ENCODE measurements around the gene RTN4RL1.

Gene RTN4RL1

DNA sequence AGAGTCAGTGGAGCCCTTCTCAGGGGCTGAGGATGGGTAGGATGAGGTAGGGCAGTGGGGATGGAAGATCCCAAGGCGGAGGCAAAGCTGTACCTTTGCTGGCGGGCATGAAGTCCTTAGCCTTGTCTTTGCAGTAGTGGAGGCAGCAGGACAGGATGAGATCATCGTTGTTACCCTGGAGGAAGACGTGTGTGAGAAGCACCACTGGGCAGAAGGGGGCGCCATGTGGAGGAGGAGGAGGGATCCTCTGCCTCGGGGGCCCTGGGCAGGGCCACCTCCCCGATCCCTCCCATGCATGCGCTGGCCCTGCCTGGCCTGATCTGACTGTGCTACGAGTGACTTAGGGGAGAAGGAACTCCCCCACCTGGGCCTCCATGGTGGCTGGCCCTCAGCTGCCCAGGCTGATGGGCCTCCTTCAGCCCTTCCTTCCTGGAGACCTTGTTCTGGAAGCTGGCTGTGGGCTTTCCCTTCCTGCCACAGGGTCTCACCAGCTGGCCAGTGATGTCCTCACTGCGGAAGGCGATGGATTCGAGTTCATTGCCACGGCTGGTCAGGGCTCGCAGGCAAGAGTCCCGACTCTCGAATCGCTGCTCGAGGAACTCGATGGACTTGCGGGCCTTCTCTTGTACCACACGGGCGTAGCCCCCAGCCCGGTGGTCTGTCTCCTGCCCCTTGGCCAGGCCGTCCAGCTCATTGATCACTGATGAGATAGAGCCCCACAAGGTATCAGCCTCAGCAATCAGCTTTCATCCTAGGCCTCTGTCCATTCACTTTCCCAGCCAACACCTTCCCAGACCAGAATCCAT, 40.0 kb upstream of the RTN4RL1 start (continued):
- TF ChIP-seq, protein P1, sequence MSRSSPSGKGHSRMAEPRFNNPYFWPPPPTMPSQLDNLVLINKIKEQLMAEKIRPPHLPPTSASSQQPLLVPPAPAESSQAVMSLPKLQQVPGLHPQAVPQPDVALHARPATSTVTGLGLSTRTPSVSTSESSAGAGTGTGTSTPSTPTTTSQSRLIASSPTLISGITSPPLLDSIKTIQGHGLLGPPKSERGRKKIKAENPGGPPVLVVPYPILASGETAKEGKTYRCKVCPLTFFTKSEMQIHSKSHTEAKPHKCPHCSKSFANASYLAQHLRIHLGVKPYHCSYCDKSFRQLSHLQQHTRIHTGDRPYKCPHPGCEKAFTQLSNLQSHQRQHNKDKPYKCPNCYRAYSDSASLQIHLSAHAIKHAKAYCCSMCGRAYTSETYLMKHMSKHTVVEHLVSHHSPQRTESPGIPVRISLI (tag by site-specific recombination; IDR thresholded peaks at IDR 0.05): no peak
- TF ChIP-seq, protein P2, sequence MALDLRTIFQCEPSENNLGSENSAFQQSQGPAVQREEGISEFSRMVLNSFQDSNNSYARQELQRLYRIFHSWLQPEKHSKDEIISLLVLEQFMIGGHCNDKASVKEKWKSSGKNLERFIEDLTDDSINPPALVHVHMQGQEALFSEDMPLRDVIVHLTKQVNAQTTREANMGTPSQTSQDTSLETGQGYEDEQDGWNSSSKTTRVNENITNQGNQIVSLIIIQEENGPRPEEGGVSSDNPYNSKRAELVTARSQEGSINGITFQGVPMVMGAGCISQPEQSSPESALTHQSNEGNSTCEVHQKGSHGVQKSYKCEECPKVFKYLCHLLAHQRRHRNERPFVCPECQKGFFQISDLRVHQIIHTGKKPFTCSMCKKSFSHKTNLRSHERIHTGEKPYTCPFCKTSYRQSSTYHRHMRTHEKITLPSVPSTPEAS (tag by site-specific recombination; IDR thresholded peaks at IDR 0.05): 0 out of 2 replicates have a peak, but pooled peaks have one; percentile 21
- no peak for TF ChIP-seq ZFP37 (tag by site-specific recombination; IDR thresholded peaks at IDR 0.05)
- no peak for TF ChIP-seq FEZF1 (tag by site-specific recombination; IDR thresholded peaks at IDR 0.05)
- TF ChIP-seq ZNF610 (tag by site-specific recombination; IDR thresholded peaks at IDR 0.05; ENCODE audit: borderline replicate concordance): no peak
- 0 out of 2 replicates have a peak, but pooled peaks have one; percentile 50 for TF ChIP-seq ZNF660 (tag by site-specific recombination; IDR thresholded peaks at IDR 0.05)
- TF ChIP-seq MZF1 (tag by site-specific recombination; IDR thresholded peaks at IDR 0.05; ENCODE audit: borderline replicate concordance): no peak
- 0 out of 2 replicates have a peak, but pooled peaks have one; percentile 20 for TF ChIP-seq KLF16 (tag by site-specific recombination; IDR thresholded peaks at IDR 0.05)
- peak; percentile 66; the same call in 1 of the 2 replicates for TF ChIP-seq ZNF2 (tag by site-specific recombination; IDR thresholded peaks at IDR 0.05)
- TF ChIP-seq ZNF416 (tag by site-specific recombination; IDR thresholded peaks at IDR 0.05): no peak
- peak; percentile 51 for TF ChIP-seq ZEB2 (tag by site-specific recombination; IDR thresholded peaks at IDR 0.05)
- 0 out of 2 replicates have a peak, but pooled peaks have one; percentile 15 for TF ChIP-seq ZNF169 (tag by site-specific recombination; IDR thresholded peaks at IDR 0.05)
- peak; percentile 88 for TF ChIP-seq ZNF600 (tag by site-specific recombination; IDR thresholded peaks at IDR 0.05)
- TF ChIP-seq, protein P3, sequence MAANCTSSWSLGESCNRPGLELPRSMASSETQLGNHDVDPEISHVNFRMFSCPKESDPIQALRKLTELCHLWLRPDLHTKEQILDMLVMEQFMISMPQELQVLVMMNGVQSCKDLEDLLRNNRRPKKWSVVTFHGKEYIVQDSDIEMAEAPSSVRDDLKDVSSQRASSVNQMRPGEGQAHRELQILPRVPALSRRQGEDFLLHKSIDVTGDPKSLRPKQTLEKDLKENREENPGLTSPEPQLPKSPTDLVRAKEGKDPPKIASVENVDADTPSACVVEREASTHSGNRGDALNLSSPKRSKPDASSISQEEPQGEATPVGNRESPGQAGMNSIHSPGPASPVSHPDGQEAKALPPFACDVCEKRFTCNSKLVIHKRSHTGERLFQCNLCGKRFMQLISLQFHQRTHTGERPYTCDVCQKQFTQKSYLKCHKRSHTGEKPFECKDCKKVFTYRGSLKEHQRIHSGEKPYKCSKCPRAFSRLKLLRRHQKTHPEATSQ (tag by site-specific recombination; IDR thresholded peaks at IDR 0.05): no peak
- TF ChIP-seq, protein P4, sequence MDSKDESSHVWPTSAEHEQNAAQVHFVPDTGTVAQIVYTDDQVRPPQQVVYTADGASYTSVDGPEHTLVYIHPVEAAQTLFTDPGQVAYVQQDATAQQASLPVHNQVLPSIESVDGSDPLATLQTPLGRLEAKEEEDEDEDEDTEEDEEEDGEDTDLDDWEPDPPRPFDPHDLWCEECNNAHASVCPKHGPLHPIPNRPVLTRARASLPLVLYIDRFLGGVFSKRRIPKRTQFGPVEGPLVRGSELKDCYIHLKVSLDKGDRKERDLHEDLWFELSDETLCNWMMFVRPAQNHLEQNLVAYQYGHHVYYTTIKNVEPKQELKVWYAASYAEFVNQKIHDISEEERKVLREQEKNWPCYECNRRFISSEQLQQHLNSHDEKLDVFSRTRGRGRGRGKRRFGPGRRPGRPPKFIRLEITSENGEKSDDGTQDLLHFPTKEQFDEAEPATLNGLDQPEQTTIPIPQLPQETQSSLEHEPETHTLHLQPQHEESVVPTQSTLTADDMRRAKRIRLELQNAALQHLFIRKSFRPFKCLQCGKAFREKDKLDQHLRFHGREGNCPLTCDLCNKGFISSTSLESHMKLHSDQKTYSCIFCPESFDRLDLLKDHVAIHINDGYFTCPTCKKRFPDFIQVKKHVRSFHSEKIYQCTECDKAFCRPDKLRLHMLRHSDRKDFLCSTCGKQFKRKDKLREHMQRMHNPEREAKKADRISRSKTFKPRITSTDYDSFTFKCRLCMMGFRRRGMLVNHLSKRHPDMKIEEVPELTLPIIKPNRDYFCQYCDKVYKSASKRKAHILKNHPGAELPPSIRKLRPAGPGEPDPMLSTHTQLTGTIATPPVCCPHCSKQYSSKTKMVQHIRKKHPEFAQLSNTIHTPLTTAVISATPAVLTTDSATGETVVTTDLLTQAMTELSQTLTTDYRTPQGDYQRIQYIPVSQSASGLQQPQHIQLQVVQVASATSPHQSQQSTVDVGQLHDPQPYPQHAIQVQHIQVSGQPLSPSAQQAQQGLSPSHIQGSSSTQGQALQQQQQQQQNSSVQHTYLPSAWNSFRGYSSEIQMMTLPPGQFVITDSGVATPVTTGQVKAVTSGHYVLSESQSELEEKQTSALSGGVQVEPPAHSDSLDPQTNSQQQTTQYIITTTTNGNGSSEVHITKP (tag by site-specific recombination; IDR thresholded peaks at IDR 0.05): peak; percentile 75
- no peak for TF ChIP-seq OVOL3 (tag by site-specific recombination; IDR thresholded peaks at IDR 0.05)
- TF ChIP-seq, protein P5, sequence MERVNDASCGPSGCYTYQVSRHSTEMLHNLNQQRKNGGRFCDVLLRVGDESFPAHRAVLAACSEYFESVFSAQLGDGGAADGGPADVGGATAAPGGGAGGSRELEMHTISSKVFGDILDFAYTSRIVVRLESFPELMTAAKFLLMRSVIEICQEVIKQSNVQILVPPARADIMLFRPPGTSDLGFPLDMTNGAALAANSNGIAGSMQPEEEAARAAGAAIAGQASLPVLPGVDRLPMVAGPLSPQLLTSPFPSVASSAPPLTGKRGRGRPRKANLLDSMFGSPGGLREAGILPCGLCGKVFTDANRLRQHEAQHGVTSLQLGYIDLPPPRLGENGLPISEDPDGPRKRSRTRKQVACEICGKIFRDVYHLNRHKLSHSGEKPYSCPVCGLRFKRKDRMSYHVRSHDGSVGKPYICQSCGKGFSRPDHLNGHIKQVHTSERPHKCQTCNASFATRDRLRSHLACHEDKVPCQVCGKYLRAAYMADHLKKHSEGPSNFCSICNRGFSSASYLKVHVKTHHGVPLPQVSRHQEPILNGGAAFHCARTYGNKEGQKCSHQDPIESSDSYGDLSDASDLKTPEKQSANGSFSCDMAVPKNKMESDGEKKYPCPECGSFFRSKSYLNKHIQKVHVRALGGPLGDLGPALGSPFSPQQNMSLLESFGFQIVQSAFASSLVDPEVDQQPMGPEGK (tag by site-specific recombination; IDR thresholded peaks at IDR 0.05): peak; percentile 94
- 0 out of 2 replicates have a peak, but pooled peaks have one; percentile 26 for TF ChIP-seq KLF1 (tag by site-specific recombination; IDR thresholded peaks at IDR 0.05)
- TF ChIP-seq ZNF629 (tag by site-specific recombination; IDR thresholded peaks at IDR 0.05): peak; percentile 59; the same call in 1 of the 2 replicates
- no peak for TF ChIP-seq ZNF23 (tag by site-specific recombination; IDR thresholded peaks at IDR 0.05; ENCODE audit: borderline replicate concordance)
- no peak for TF ChIP-seq GFI1B (tag by site-specific recombination; IDR thresholded peaks at IDR 0.05)
- TF ChIP-seq ZNF341 (tag by site-specific recombination; IDR thresholded peaks at IDR 0.05; ENCODE audit: low read depth): no peak
- peak; percentile 58 for TF ChIP-seq SP3 (tag by site-specific recombination; IDR thresholded peaks at IDR 0.05)
- TF ChIP-seq ZNF114 (tag by site-specific recombination; IDR thresholded peaks at IDR 0.05): no peak
- TF ChIP-seq, protein P6, sequence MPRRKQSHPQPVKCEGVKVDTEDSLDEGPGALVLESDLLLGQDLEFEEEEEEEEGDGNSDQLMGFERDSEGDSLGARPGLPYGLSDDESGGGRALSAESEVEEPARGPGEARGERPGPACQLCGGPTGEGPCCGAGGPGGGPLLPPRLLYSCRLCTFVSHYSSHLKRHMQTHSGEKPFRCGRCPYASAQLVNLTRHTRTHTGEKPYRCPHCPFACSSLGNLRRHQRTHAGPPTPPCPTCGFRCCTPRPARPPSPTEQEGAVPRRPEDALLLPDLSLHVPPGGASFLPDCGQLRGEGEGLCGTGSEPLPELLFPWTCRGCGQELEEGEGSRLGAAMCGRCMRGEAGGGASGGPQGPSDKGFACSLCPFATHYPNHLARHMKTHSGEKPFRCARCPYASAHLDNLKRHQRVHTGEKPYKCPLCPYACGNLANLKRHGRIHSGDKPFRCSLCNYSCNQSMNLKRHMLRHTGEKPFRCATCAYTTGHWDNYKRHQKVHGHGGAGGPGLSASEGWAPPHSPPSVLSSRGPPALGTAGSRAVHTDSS (tag by site-specific recombination; IDR thresholded peaks at IDR 0.05): peak; percentile 32; the same call in 1 of the 2 replicates
- peak; percentile 67 for TF ChIP-seq ZNF654 (tag by site-specific recombination; IDR thresholded peaks at IDR 0.05; ENCODE audit: low read depth)
- peak; percentile 70 for TF ChIP-seq ZNF24 (tag by site-specific recombination; IDR thresholded peaks at IDR 0.05)
- no peak for TF ChIP-seq ZNF175 (tag by site-specific recombination; IDR thresholded peaks at IDR 0.05)
- TF ChIP-seq ZNF792 (tag by site-specific recombination; IDR thresholded peaks at IDR 0.05): no peak

Data from HEK293 (cell line).